ENCODE measurements around the gene ADA.

Gene ADA

GRCh38 chr20:44580581-44581268 is 70.8 kb downstream of the ADA start:
- DNase-seq (ENCODE audit: low spot score), result no peak

- DNase-seq (ENCODE audit: low spot score), result no peak
Measured at GRCh38 chr20:44579313-44580081, 72.0 kb downstream of the ADA start.

DNA sequence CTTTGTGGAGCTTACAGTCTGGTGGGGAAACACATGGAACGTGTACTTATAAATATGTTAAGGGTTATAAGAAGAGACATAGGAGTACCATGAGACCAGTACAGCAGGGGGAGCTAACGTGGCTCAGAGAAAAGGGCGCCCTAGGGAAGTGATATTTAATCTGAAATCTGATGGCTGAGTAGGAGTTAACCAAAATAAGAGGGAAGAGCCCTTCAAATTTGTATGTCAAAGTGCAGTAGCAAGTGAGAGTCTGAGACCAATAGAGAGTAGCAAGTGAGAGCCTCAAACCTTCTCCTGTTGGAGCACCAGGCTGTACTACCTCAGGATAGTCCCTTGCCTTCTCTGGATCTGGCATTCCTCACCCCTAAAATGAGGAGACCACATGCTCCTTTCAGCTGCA is 75.2 kb downstream of the ADA start:
- DNase-seq (ENCODE audit: low spot score), result no peak

DNA sequence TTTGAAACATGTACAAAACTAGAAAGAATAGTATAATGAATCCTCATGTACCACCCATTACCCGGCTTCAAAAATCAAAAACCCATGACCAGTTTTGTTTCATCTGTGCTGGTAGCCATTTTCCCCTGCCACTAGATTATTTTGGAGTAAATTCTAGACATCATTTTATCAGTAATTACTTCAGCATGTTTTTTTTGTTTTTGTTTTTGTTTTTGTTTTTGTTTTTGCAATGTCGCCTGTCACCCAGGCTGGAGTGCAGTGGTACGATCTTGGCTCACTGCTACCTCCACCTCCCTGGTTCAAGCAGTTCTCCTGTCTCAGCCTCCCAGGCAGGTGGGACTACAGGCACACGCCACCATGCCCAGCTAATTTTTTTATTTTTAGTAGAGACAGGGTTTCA is 77.1 kb downstream of the ADA start:
- no peak for DNase-seq (ENCODE audit: low spot score)

DNA sequence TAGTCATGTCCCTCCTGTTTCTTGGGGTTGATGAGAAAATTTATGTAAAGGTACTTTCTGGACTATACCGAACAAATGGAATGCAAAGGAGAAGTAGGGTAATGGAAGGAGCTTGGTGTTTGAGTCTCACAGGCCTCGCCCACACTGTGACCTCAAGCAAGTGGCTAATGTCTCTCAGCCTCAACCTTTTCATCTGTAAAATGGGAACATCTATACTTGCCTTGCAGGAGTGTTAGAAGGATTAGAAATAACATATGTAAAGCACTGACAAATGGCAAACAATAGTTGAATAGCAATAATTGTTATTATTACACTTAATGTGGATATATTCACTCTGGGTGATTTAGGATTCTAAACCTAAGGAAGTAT is 78.0 kb downstream of the ADA start:
- DNase-seq (ENCODE audit: low spot score), result no peak

DNA sequence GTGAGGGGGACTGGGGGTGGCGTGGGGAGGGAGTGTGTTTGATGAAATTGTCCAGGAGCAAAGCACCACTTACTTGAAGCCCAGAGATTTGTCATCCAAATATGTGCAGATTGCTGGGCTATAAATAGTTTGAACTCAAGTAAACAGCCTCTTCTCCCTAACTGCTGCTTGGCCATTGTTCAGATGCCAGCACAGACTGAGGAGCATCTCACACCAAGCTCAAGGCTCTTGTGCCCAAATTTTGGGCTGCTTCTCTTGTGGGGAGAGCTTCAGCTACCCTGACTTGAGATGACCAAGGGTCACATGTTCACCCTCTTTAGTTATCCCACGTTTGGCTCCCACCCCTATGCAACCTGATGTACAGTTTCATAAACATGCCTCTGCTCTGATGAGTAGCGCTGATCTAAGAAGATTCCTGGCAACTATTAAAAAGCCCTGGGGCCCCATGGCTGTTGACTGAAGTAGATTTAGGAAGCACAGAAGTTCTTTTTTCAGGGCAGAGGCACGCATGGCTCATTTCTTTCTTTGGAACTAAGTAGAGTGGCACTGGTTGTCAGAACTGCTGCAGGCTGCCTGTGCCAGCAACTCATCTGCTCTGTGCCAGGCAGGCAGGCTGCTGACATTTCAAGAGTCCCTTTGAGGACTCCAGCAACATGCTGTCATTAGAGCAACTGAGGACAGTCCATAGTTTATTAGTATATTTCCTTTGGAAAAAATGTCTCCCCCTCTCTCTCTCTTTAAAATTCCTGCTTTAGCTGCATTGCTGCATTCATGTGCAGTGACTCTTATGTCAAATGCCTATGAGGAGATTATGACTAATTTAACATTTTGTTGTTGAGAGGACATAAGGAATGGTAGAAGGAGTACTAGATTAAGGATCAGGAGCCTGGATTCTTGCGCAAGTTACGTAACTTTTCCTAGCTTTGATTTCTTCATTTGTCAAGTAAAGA is 78.7 kb downstream of the ADA start:
- DNase-seq (ENCODE audit: low spot score), result no peak

- DNase-seq (ENCODE audit: low spot score), result no peak
Measured at GRCh38 chr20:44571362-44571988, 80.0 kb downstream of the ADA start.

GRCh38 chr20:44570367-44570766 is 81.1 kb downstream of the ADA start:
- no peak for DNase-seq (ENCODE audit: low spot score)

All from SK-N-DZ (cell line).